Skeletal muscle satellite cell (primary cell): ENCODE results near the gene SIX4.

Source experiments
- H3K27me3 ChIP-seq: 2 replicates; pipeline ENCODE4 v1.7.0; 2013; ENCODE audit warnings: low read length; ENCODE audit not compliant: control insufficient read depth, insufficient read depth
- H3K36me3 ChIP-seq: 2 replicates; pipeline ENCODE4 v1.7.0; 2013; ENCODE audit warnings: mild to moderate bottlenecking, control low read depth, low read length; ENCODE audit not compliant: insufficient read depth
- H3K4me1 ChIP-seq: 2 replicates; pipeline ENCODE4 v1.7.0; 2013; ENCODE audit warnings: low read length; ENCODE audit not compliant: control insufficient read depth, insufficient read depth
- H3K4me2 ChIP-seq: 2 replicates; pipeline ENCODE4 v1.7.0; 2013; ENCODE audit warnings: mild to moderate bottlenecking, low read length
- H3K4me3 ChIP-seq: 2 replicates; pipeline ENCODE4 v1.7.0; 2013; ENCODE audit warnings: low read length
- H3K9ac ChIP-seq: 2 replicates; pipeline ENCODE4 v1.7.0; 2013; ENCODE audit warnings: mild to moderate bottlenecking, low read depth, low read length, moderate library complexity
- H3K9me3 ChIP-seq: replicated peaks from 2 replicates; pipeline ENCODE4 v1.7.0; 2013; ENCODE audit warnings: mild to moderate bottlenecking, control low read depth, low read length

Gene SIX4

DNA sequence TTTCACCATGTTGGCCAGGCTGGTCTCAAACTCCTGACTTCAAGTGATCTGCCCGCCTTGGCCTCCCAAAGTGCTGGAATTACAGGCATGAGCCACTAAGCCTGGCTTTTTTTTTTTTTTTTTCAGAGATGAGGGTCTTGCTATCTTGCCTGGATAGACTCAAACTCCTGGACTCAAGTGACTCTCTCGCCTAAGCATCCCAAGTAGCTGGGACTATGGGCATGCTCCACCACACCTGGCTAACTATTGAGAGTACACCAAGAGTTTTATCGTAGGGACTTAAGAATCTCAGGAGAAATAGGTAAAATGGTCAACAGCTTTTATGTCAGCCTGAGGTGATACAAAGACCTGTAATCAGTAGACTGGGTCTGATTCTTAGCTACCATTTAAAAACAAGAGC, 43.6 kb downstream of the SIX4 start:
- Histone ChIP-seq H3K4me3 (no peak overlapping the region), H3K9me3 (no peaks in the 10 kb centered on the region), H3K4me1 (no peaks in the 10 kb centered on the region), H3K27me3 (no peaks in the 10 kb centered on the region), H3K4me2 (no peak overlapping the region), H3K9ac (no peak overlapping the region), H3K36me3 (no peaks in the 10 kb centered on the region)

DNA sequence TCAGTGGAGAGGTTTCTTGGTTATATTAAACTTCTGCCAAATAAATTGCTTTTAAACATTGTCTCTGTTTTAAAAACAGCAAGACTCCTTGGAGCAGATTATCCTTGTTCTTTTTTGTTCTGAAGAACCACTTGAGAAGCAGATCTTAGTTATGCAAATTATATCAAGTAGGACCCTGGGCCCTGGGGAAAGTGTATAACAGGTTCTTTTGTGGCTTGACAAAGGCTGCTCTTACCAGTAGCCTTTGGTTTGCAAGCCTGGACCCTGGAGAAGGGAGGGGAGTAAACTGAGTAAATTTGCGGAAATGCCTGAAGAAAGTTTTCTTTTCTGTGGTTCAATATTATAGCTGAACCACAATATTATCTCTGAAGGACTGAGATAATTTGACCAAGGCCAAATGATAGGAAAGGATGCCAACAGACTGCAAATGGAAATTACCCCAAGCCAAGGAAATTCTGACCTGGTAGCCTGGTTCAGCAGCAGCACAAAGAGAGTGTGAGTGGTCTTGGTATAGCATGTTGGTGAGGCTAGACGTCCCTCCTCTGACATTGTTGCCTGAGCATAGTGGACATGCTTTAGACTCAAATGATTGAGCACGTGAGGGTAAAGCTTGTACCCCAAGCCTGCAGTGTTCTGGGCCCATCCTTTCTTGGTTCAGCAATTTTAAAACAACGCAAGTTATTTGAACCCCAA, 44.4 kb downstream of the SIX4 start:
- Histone ChIP-seq H3K27me3 (no peaks in the 10 kb centered on the region), H3K4me3 (no peak overlapping the region), H3K4me1 (no peaks in the 10 kb centered on the region), H3K4me2 (no peak overlapping the region), H3K36me3 (no peaks in the 10 kb centered on the region), H3K9ac (no peak overlapping the region), H3K9me3 (no peaks in the 10 kb centered on the region)

DNA sequence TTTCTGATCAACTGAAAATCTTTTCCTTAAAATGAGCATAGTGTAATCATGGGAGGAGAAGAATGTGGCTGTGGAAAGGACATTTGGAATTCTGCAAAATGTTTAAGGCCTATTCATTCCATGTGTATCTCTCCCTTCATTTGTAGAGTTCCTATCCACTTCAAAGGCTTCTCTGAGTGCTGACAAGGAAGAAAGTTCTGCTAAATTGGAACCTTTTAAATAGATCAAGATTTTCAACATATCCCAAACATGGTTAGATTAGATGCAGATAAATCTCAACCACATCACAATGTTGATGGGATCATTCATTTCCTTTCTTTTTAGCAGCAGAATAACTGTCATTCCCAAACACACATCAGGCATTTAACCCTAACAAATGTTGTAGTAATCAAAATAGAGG, 46.5 kb downstream of the SIX4 start:
- H3K36me3 ChIP-seq: no peaks in the 10 kb centered on the region
- no peak overlapping the region for H3K4me3 ChIP-seq
- no peaks in the 10 kb centered on the region for H3K27me3 ChIP-seq
- H3K9me3 ChIP-seq: no peaks in the 10 kb centered on the region
- H3K4me2 ChIP-seq: no peak overlapping the region
- H3K9ac ChIP-seq: no peak overlapping the region
- no peaks in the 10 kb centered on the region for H3K4me1 ChIP-seq

DNA sequence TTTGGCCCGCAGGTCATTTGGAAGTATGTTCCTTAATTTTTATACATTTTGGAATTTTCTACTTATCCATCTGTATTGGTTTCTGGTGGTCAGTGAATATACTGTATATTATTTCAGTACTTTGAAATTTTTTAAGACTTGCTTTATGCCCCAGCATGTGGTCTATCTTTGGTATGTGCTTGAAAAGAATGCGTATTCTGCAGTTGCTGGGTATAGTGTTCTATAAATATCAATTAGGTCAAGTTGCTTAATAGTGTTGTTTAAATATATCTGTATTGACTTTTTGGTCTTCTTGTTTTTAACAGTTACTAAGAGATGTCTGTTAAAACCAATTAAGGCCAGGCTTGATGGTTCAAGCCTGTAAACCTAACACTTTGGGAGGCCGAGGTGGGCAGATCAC, 53.2 kb downstream of the SIX4 start:
- no peaks in the 10 kb centered on the region for H3K27me3 ChIP-seq
- H3K9ac ChIP-seq: no peak overlapping the region
- H3K9me3 ChIP-seq: no peaks in the 10 kb centered on the region
- no peak overlapping the region for H3K4me3 ChIP-seq
- H3K36me3 ChIP-seq: no peaks in the 10 kb centered on the region
- H3K4me2 ChIP-seq: no peak overlapping the region
- no peaks in the 10 kb centered on the region for H3K4me1 ChIP-seq

DNA sequence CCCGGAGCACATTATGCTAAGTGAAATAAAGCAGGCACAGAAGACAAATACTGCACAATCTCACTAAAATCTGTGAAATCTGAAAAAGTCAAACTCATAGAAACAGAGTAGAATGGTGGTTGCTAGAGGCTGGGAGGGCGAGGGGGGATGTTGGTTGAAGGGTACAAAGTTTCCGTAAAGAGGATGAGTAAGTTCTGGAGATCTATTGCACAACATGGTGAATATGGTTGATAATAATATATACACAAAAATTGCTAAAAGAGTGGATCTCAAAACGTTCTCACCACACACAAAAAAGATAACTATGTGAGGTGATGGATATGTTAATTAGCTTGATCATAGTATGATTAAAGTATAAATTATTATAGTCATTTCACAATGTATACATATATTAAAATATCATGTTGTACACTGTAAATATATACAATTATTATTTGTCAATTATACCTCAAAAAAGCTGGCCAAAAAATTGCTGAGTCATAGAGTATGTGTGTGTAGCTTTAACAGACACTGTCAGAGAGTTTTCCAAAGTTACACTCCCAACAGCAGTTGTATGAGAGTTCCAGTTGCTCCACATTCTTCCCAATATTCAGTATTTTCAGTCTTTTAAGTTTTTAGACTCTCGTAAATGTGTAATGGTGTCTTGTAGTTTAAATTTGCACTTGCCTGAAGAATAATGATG, 55.6 kb downstream of the SIX4 start:
- Histone ChIP-seq H3K9ac (no peak overlapping the region), H3K4me3 (no peak overlapping the region), H3K9me3 (no peaks in the 10 kb centered on the region), H3K36me3 (no peaks in the 10 kb centered on the region), H3K4me1 (peaks cover 6% of the 10 kb centered on the region), H3K4me2 (no peak overlapping the region), H3K27me3 (no peaks in the 10 kb centered on the region)

DNA sequence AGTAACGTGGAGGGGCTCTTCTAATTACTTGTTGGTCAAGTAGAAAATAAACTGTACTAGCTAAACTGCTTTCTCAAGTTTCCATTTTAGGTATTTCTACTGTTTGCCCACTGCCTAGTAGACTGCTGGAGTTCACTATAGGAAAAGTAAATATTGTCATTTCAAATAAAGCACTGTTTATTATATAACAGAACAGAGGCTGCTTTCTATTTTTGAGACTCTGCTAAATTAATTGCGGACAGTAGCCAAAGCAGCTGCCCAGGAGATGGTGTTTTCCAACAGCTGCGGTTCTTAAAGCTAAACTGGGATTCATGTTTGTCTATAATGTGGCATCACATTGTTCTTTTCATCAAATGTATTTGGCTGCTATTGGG, 59.0 kb downstream of the SIX4 start:
- no peaks in the 10 kb centered on the region for H3K36me3 ChIP-seq
- peaks cover 6% of the 10 kb centered on the region for H3K4me1 ChIP-seq
- H3K4me2 ChIP-seq: peak overlapping the region; percentile 6
- no peak overlapping the region for H3K4me3 ChIP-seq
- H3K9ac ChIP-seq: no peak overlapping the region
- H3K27me3 ChIP-seq: no peaks in the 10 kb centered on the region
- no peaks in the 10 kb centered on the region for H3K9me3 ChIP-seq

DNA sequence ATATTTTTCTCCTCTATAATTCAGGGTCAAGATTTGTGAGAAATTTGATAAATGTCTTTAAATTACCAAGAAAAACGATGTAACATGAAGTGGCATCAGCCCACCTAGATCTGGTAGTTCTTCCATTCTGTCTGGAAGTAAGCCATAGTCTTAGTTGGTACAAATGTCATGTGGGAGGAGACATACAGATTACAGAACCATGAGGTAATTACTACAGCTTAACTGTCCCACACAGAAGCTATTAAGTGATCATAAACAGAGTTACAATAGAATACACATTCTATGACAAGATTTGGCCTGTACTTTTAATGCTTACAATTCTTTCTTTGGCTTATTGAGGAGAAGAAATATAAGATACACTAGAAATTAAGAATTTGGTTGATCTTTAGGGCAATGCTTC, 61.2 kb downstream of the SIX4 start:
- Histone ChIP-seq H3K4me1 (peaks cover 22% of the 10 kb centered on the region), H3K27me3 (no peaks in the 10 kb centered on the region), H3K4me2 (no peak overlapping the region), H3K36me3 (no peaks in the 10 kb centered on the region), H3K9ac (no peak overlapping the region), H3K4me3 (no peak overlapping the region), H3K9me3 (no peaks in the 10 kb centered on the region)

DNA sequence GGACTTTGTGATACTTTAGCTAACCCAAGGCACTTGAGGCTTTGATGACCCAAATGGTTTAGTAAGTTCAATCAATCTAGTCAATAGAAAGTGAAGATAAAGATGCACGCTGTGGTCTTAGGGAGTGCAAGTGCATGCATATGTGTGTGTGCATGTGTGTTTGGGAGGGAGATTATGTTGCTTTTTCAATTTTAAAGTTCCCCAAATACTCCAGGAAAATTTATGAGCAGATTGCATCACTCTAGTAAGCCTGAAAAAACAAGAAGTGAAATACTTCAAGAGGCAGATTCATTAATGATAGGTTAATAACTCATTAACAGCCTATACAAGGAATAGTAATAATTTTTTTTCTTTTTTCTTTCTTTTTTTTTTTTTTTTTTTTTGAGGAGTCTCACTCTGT, 62.4 kb downstream of the SIX4 start:
- Histone ChIP-seq H3K36me3 (no peaks in the 10 kb centered on the region), H3K27me3 (no peaks in the 10 kb centered on the region), H3K4me3 (no peak overlapping the region), H3K4me1 (peaks cover 26% of the 10 kb centered on the region), H3K4me2 (no peak overlapping the region), H3K9ac (no peak overlapping the region), H3K9me3 (no peaks in the 10 kb centered on the region)
